SK-N-MC (cell line): ENCODE data around the gene EMX2.

ENCODE experiments used
- EZH2 ChIP-seq: fragments of 200-600 bp; sonication (generic); IDR thresholded peaks from one replicate; pipeline ENCODE4 v1.6.1; 2017; ENCODE audit warnings: antibody characterized with exemption
- POLR2AphosphoS5 ChIP-seq: IDR thresholded peaks from 2 replicates; pipeline ENCODE4 v1.6.1; 2012; ENCODE audit warnings: mild to moderate bottlenecking, low read depth, low read length, borderline replicate concordance

- TF ChIP-seq EZH2 (no peak), POLR2AphosphoS5 (no peak)
Measured at GRCh38 chr10:117591043-117591442, 48.5 kb downstream of the EMX2 start.
